ENCODE measurements around the gene HSF2BP.
"Not testable (repeated sequence)": the region's sequence is repeated elsewhere in the genome, so short reads cannot be mapped to it uniquely, and the experiment has no call there.

DNA sequence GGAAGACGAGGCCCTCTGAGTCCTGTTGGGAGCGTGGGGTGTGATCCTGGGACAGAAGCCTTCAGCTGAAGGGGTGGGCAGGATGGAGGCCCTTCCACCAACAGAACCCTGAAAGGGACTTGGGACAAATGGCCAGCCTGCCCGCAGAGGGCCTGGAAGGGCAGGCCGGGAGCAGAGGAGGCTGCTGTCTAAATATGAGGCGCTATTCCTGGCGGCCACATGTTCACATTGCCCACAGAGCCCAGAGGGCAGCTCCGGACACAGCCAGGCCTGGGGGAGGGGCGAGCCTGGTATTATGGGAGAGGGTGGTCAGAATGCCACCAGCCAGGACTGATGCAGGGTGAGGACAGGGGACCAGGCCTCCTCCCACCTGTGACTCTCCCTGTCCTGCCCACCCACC is 160.4 kb downstream of the HSF2BP start:
- TF ChIP-seq, protein P1, sequence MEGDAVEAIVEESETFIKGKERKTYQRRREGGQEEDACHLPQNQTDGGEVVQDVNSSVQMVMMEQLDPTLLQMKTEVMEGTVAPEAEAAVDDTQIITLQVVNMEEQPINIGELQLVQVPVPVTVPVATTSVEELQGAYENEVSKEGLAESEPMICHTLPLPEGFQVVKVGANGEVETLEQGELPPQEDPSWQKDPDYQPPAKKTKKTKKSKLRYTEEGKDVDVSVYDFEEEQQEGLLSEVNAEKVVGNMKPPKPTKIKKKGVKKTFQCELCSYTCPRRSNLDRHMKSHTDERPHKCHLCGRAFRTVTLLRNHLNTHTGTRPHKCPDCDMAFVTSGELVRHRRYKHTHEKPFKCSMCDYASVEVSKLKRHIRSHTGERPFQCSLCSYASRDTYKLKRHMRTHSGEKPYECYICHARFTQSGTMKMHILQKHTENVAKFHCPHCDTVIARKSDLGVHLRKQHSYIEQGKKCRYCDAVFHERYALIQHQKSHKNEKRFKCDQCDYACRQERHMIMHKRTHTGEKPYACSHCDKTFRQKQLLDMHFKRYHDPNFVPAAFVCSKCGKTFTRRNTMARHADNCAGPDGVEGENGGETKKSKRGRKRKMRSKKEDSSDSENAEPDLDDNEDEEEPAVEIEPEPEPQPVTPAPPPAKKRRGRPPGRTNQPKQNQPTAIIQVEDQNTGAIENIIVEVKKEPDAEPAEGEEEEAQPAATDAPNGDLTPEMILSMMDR (IDR thresholded peaks at IDR 0.05; ENCODE audit: insufficient read depth, low read length): not testable (repeated sequence)
- TF ChIP-seq, protein P2, sequence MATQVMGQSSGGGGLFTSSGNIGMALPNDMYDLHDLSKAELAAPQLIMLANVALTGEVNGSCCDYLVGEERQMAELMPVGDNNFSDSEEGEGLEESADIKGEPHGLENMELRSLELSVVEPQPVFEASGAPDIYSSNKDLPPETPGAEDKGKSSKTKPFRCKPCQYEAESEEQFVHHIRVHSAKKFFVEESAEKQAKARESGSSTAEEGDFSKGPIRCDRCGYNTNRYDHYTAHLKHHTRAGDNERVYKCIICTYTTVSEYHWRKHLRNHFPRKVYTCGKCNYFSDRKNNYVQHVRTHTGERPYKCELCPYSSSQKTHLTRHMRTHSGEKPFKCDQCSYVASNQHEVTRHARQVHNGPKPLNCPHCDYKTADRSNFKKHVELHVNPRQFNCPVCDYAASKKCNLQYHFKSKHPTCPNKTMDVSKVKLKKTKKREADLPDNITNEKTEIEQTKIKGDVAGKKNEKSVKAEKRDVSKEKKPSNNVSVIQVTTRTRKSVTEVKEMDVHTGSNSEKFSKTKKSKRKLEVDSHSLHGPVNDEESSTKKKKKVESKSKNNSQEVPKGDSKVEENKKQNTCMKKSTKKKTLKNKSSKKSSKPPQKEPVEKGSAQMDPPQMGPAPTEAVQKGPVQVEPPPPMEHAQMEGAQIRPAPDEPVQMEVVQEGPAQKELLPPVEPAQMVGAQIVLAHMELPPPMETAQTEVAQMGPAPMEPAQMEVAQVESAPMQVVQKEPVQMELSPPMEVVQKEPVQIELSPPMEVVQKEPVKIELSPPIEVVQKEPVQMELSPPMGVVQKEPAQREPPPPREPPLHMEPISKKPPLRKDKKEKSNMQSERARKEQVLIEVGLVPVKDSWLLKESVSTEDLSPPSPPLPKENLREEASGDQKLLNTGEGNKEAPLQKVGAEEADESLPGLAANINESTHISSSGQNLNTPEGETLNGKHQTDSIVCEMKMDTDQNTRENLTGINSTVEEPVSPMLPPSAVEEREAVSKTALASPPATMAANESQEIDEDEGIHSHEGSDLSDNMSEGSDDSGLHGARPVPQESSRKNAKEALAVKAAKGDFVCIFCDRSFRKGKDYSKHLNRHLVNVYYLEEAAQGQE (IDR thresholded peaks at IDR 0.05; ENCODE audit: insufficient replicate concordance, low read depth): not testable (repeated sequence)
- TF ChIP-seq POLR2AphosphoS5, GABPA (IDR thresholded peaks at IDR 0.05; ENCODE audit: low read depth): not testable (repeated sequence)

Data from HL-60 (cell line).